Ovary (tissue), 3 donors: ENCODE results near the gene GABBR2.

Experiments
- EP300 ChIP-seq: sonication (generic); formaldehyde crosslinking; IDR thresholded peaks from one replicate; pipeline ENCODE4 v1.6.1; 2017; ENCODE audit warnings: antibody characterized with exemption
- TF ChIP-seq, protein P1 (sequence below), 3 donors: fragments of 450-650 bp in 2 of 3; fragments of 200-600 bp in 1 of 3; IDR thresholded peaks; one replicate each; pipeline versions ENCODE4 v1.5.1 to v1.8.0; 2016 to 2022; ENCODE audit warnings: antibody characterized with exemption in 3 of 3, mild to moderate bottlenecking in 1 of 3
- donor health status: DM: no; HTN: no; CAD: no.

DNA sequence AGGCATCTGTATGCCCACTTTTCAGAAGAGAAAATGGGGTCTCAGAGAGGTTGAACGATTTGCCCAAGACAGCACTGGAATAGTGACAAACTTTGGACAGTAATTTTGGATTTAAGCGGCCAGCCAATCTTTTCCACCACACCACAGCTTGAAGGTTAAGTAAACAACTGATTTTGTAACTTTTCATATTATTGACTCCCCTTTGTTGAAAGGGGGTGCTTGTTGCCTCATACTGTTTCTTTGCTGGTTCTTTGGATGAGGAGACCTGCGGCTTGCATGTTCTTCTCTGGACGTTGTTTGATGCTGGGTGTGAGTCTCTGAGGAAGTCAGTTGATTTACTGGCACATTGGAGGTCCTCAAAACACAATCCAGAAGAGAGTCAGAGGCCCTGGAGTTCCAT, 11.7 kb upstream of the GABBR2 start:
- TF ChIP-seq, protein P1, sequence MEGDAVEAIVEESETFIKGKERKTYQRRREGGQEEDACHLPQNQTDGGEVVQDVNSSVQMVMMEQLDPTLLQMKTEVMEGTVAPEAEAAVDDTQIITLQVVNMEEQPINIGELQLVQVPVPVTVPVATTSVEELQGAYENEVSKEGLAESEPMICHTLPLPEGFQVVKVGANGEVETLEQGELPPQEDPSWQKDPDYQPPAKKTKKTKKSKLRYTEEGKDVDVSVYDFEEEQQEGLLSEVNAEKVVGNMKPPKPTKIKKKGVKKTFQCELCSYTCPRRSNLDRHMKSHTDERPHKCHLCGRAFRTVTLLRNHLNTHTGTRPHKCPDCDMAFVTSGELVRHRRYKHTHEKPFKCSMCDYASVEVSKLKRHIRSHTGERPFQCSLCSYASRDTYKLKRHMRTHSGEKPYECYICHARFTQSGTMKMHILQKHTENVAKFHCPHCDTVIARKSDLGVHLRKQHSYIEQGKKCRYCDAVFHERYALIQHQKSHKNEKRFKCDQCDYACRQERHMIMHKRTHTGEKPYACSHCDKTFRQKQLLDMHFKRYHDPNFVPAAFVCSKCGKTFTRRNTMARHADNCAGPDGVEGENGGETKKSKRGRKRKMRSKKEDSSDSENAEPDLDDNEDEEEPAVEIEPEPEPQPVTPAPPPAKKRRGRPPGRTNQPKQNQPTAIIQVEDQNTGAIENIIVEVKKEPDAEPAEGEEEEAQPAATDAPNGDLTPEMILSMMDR (IDR thresholded peaks at IDR 0.05), result no peak
- no peak for TF ChIP-seq EP300
